Measurements from ENCODE around the gene XPO5. TPM values are rescaled to one million over a fixed set of nuclear protein-coding genes. Genes with fewer than 3 reads are reported as not detected.

XPO5 gene
- 53.3 and 54.8 TPM in 2 replicates for total RNA-seq

GRCh38 chr6:43575772-43576551 lies at the start of gene XPO5, which contains the start of gene POLH:
XPO5 (minus strand) TSS chr6:43576038; CDS start chr6:43575864, 174 bp downstream.
POLH (plus strand) TSS chr6:43576185; CDS start chr6:43582320, 6,135 bp downstream.
- TF ChIP-seq CTCF (IDR thresholded peaks at IDR 0.05; ENCODE audit: insufficient read depth, low read length, poor library complexity, severe bottlenecking): no peak
- H3K4me3 ChIP-seq (ENCODE audit: low read depth, low read length): peak within 1 kb of the TSS; percentile 100
- peak; percentile 56 for DNase-seq (ENCODE audit: low read depth)
- peaks cover 1% of the 10 kb centered on the region for H3K36me3 ChIP-seq (ENCODE audit: control insufficient read depth, insufficient read depth, low read length)
- H3K27me3 ChIP-seq (ENCODE audit: control insufficient read depth, insufficient read depth, low read length): no peaks in the 10 kb centered on the region

DNA sequence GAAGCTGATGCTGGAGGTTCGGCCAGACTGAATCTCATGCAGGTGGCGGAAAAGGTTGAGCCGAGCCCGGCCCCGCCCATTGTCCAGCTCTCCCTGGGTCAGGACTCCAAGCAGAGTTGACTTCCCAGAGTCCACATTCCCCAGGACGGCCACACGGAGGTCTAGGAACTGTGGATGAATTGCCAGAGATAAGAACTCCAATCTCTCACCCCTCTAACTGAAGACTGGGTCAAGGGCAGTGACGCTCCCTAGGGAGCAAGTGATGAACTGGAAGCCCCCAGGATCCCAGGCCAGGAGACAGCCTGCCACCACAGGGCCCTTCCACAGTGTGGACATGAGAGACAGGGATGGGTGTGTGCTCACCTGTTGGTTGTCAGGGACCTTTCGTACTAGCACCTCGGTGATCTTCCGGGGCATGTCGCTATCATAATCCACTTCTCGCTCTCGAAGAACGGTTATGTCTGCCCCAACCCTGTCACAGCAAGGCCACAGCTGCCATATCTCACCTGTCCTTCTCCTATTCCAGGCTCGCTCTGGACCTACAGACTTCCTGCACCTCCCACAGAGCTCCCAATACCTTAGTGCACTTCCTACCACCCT lies 49.7 kb upstream of the XPO5 start:
- no peak for DNase-seq (ENCODE audit: low read depth)
- peaks cover 14% of the 10 kb centered on the region for H3K36me3 ChIP-seq (ENCODE audit: control insufficient read depth, insufficient read depth, low read length)
- no peak overlapping the region for H3K4me3 ChIP-seq (ENCODE audit: low read depth, low read length)
- TF ChIP-seq CTCF (IDR thresholded peaks at IDR 0.05; ENCODE audit: insufficient read depth, low read length, poor library complexity, severe bottlenecking): no peak
- no peaks in the 10 kb centered on the region for H3K27me3 ChIP-seq (ENCODE audit: control insufficient read depth, insufficient read depth, low read length)

DNA sequence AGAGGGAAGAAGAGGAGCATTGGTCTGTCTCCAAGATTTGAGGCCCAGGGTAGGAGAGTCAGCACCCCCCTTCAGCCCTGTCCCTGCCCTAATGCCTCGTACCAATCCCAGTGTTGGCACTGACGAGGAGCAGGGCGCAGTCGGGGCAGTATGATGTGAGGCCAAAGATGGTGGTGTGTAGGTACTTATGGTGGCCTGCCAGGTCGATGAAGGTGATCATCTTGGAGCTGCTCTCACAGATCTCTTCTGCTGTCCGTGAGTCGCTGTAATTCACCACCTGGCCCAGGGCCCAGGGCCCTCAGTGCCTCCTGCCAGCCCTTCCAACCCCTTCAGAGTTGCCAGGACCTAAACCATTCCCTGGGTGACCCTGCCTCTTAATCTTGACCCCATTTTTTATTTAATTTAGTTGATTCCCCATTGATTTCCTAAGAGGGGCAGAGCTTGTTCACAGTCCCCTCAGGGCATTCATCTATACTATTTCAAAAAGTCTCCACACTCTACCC lies 49.0 kb upstream of the XPO5 start:
- no peak for DNase-seq (ENCODE audit: low read depth)
- Histone ChIP-seq H3K27me3 (ENCODE audit: control insufficient read depth, insufficient read depth, low read length) (no peaks in the 10 kb centered on the region), H3K36me3 (ENCODE audit: control insufficient read depth, insufficient read depth, low read length) (peaks cover 14% of the 10 kb centered on the region), H3K4me3 (ENCODE audit: low read depth, low read length) (no peak overlapping the region)
- TF ChIP-seq CTCF (IDR thresholded peaks at IDR 0.05; ENCODE audit: insufficient read depth, low read length, poor library complexity, severe bottlenecking): no peak

DNA sequence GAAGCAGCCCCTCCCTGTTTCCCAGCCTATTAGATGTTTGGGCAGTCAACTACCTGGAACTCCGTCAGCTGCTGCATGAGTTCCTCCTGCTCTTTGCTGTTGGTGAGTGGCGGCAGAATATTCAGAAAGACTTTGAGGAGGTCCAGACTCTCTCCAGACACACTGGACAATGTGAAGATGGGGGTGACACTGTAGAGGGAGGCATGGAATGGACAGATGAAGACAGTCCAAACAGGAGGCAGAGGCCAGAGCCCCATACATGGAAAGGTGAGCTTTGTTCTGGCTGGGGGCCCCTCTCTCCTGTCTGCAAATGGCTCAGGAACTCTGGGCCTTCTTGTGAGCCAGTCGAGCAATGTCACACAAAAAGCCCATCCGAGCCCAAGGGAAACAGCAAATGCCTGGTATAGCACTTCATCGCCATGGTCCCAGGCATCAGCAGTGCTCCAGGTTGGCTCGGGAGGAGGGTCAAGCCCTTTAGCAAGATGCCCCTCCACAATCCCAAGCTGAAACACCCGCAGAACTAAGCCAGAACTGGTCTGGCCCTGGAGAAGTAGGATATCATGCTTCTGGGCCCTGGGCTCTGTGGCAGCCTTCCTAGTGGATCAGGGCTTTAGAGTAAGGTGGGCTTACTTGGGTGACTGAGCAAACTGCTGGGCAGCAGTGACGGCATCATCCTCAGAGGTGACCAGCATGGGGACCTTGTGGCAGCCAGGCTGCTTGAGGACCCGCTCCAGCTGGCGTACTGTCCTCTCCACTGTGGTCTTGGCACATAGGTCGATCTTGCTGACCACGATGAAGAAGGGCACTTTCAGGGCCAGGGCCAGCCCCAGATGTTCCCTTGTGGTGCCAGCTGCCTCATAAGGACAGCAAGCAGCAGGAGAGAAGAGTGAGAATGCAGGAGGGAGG lies 48.3 kb upstream of the XPO5 start:
- Histone ChIP-seq H3K27me3 (ENCODE audit: control insufficient read depth, insufficient read depth, low read length) (no peaks in the 10 kb centered on the region), H3K36me3 (ENCODE audit: control insufficient read depth, insufficient read depth, low read length) (peaks cover 14% of the 10 kb centered on the region), H3K4me3 (ENCODE audit: low read depth, low read length) (no peak overlapping the region)
- no peak for TF ChIP-seq CTCF (IDR thresholded peaks at IDR 0.05; ENCODE audit: insufficient read depth, low read length, poor library complexity, severe bottlenecking)
- no peak for DNase-seq (ENCODE audit: low read depth)

DNA sequence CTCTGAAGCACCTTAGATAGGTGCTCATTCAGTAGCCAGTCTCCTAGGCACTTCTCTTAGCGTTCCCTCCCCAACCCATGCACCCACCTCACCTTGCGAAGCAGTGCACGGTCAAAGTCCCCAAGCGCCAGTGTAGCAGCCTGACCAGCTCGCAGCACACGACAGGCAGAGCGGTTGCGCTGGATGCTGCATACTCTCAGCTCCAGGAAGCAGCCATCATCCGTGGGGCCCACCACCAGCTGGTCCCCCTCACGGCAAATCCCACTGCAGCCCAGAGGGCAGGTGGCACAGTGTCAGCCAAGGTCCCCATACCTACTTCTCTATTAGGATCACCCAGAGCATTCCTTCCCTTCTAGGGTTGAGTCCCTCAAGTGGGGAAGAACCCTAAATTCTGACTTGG lies 46.7 kb upstream of the XPO5 start:
- H3K36me3 ChIP-seq (ENCODE audit: control insufficient read depth, insufficient read depth, low read length): peaks cover 14% of the 10 kb centered on the region
- no peak for DNase-seq (ENCODE audit: low read depth)
- no peak overlapping the region for H3K4me3 ChIP-seq (ENCODE audit: low read depth, low read length)
- TF ChIP-seq CTCF (IDR thresholded peaks at IDR 0.05; ENCODE audit: insufficient read depth, low read length, poor library complexity, severe bottlenecking): no peak
- H3K27me3 ChIP-seq (ENCODE audit: control insufficient read depth, insufficient read depth, low read length): no peaks in the 10 kb centered on the region

Data from kidney epithelial cell (primary cell).